ENCODE results near the gene COTL1. TPM values are rescaled to one million over a fixed set of nuclear protein-coding genes. Genes with fewer than 3 reads are reported as not detected.
"Not testable (repeated sequence)": the region's sequence is repeated elsewhere in the genome, so short reads cannot be mapped to it uniquely, and the experiment has no call there.

Gene COTL1
- total RNA-seq, 1 experiment from 2014 or later = 34.6 TPM

- DNase-seq (ENCODE audit: extremely low read depth, low read depth) = not testable (repeated sequence)
Measured at GRCh38 chr16:84558850-84559249, 59.0 kb downstream of the COTL1 start.

DNA sequence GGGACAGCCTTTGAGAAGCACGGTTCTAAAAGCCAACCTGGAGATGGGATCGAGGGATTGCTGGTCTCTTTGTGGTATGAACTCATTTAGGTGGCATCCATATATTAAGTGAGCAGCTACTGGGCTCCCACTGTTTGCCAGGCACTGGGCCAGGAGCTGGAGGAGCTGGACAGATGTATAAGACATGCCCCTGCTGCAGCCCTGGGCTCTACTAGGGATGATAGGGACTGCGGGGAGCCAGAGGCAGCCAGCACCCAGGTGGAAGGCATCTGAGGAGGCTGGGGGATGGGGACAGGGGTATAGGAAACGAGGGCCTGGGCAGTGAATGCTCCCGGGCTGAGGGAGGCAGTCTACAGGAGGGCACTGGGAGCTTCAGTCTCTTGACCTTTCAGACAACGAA is 60.4 kb downstream of the COTL1 start:
- no peak for DNase-seq (ENCODE audit: extremely low read depth, low read depth)

DNA sequence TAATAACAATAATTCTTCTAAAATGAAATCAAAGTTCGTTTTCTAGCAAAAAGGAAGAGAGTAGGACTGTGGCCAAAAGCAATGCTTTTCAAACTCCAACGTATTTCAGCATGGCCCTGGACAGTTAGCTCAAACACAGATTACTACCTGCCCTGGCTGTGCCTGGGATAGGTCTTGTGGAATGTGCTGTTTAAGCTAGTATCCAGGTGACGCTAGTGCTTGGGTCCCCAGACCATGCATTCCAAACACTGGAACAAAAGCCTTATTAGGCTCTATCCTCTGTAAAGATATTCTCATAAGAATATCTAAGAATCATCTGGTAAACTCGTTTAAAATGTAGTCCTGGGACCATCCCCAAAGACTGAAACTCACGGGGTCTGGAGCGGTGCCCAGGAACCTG is 60.8 kb downstream of the COTL1 start:
- no peak for DNase-seq (ENCODE audit: extremely low read depth, low read depth)

GRCh38 chr16:84555418-84556196 is 62.3 kb downstream of the COTL1 start:
- no peak for DNase-seq (ENCODE audit: extremely low read depth, low read depth)

- DNase-seq (ENCODE audit: extremely low read depth, low read depth) = no peak
Measured at GRCh38 chr16:84554627-84555328, 63.1 kb downstream of the COTL1 start.

DNA sequence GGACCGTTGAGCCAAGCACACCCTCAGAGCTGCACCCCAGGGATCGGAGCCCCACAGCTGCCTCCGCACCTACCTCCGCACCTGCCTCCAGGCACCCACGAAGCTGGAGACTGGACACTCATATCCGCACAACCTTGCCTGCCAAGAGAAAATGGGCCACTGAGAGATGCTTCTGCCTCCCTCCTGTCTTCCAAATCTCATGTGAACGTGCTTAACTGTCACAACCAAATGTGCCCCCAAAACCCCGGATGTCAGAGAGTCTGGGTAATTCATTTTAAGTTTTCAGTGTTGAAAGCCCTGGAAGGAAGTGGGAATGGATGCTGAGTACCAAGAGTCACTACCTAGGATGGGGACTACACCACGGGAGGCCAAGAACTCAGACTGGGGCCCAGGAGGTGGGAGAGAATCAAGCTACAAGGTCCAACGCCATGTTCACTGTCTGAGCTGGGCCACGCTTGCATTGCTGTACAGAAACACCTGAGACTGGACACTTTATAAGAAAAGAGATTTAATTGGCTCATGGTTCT is 63.9 kb downstream of the COTL1 start:
- DNase-seq (ENCODE audit: extremely low read depth, low read depth) = no peak

DNA sequence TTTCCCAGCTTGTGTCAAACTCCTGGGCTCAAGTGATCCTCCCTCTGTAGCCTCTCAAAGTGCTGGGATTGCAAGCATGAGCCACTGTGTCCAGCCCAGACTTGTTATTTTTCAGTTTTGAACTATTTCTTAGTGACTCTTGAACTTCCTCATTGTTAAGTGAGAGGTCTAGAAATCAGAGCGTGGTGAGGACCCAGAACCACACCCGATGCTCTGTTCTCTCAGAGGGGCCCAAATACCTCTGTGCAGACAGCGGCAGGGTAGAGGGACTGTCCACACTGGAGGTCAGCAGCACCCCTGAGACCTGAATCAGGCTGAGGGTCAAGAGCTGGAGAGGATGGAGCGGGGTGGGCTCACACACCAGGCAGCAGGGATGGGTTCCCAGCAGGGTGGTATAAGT is 65.7 kb downstream of the COTL1 start:
- no peak for DNase-seq (ENCODE audit: extremely low read depth, low read depth)

- no peak for DNase-seq (ENCODE audit: extremely low read depth, low read depth)
Measured at GRCh38 chr16:84550096-84550495, 67.8 kb downstream of the COTL1 start.

GRCh38 chr16:84548971-84549844 is 68.7 kb downstream of the COTL1 start:
- no peak for DNase-seq (ENCODE audit: extremely low read depth, low read depth)

DNA sequence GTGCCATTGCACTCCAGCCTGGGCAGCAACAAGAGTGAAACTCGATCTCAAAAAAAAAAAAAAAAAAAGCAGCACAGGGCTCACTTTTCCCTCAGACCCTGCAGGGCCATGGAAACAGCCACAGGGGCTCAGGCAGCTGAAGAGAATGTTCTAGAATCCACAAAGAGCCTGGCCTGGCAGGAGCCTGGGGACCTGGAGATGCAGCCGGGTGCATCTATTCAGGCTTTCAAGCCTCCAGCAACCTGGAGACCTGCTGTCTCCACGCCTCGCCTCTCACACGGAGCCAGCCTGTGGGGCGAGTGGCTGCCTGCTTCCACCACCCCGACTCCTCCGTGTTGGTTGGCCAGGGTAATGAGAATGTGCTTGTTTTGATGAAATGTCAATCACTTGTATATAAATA is 69.4 kb downstream of the COTL1 start:
- DNase-seq (ENCODE audit: extremely low read depth, low read depth) = no peak

- no peak for DNase-seq (ENCODE audit: extremely low read depth, low read depth)
Measured at GRCh38 chr16:84547546-84548061, 70.3 kb downstream of the COTL1 start.

GRCh38 chr16:84546669-84547545 is 71.0 kb downstream of the COTL1 start:
- DNase-seq (ENCODE audit: extremely low read depth, low read depth) = no peak

DNA sequence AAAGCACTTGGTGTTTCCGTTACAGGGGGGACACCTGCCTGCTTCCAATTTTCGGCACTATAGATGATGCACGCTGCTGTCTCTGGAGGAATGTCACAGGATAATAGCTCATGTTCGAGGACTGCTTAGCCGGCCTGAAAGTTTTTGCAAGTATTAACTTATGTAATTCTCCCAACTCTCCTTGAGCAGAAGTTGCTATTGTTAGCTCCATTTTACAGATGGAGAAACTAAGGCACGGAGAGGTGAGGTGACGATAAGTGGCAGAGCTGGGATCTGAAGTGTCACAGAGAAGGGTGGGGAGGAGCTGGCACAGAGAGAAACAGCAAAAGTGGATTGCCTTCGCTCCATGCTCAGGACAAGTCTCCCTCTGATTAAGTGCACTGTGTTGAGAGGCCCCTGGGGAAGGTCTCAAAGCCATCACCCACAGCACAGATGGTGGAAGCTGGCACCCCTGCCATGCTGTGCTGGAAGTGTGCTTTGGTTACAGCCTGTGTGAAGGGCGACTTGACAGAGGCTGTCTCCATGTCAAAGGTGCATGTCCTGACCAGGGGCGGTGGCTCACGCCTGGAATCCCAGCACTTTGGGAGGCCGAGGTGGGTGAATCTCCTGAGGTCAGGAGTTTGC is 72.7 kb downstream of the COTL1 start:
- DNase-seq (ENCODE audit: extremely low read depth, low read depth) = no peak

DNA sequence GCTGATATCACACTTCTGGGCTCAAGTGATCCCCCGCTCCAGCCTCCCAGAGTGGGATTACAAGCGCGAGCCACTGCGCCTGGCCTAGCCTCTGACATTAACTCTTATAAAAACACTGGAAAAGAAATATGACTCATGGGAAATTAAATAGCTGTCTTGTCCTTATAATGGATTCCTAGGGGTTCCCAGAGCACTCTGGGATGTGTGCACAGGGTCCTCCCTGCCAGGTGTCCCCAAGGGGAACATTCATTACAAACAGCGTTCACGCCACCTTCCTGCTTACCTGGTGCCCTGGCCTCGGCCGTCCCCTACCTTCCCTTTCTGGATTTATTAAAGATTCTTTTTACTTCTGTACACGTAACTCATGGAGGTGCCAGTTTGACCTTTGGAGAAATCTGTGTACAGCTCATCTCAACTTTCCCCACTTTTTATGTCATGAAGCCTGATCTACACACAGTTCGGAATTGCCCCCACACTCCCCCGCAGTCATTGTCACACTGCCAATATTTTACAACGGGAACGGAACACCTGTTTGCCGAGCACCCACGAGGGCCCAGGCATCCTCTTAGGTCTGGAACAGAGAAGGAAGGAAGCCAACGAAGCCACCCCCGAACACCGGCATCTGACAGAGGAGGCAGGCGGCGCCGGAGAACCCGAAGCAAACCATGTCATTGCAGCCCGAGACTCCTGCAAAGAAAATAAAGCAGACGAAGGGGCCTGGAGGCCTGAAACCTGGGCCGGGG is 73.7 kb downstream of the COTL1 start:
- DNase-seq (ENCODE audit: extremely low read depth, low read depth) = no peak

DNA sequence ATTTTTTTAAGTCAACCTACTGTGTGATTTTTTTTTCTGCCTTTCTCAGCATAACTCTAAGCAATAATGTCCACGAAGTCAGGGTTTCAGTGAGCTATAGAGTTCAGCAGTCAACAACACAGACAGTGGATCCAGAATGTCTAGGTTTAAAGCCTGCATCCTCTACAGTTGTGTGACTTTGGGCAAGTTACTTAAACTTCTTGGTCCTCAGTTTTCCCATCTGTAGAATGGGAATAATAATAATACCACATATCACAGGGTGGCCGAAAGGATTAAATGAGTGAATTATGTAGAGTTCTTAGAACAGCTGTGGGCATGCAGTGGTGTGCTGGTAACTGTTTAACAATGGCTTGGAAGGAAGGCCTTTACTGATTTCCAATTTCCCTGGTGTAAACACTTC is 74.6 kb downstream of the COTL1 start:
- no peak for DNase-seq (ENCODE audit: extremely low read depth, low read depth)

- DNase-seq (ENCODE audit: extremely low read depth, low read depth) = no peak
Measured at GRCh38 chr16:84541999-84542817, 75.7 kb downstream of the COTL1 start.

GRCh38 chr16:84540194-84540593 is 77.7 kb downstream of the COTL1 start:
- no peak for DNase-seq (ENCODE audit: extremely low read depth, low read depth)
